HEK293 (cell line): ENCODE measurements around the gene SHTN1.

Experiments used
- CTCF ChIA-PET: fragments of 350-600 bp; formaldehyde crosslinking; extraction: SDS; loops from one replicate; lab custom pipeline; 2021; ENCODE audit warnings: antibody characterized with exemption; lab: Yijun Ruan, JAX
- POLR2A ChIA-PET: fragments of 300-600 bp; formaldehyde crosslinking; extraction: SDS; loops from one replicate; lab custom pipeline; 2020; ENCODE audit warnings: antibody characterized with exemption, inconsistent platforms; lab: Yijun Ruan, JAX
- H3K27ac ChIP-seq: fragments of 200-500 bp; sonication (Bioruptor generic); 2 replicates; pipeline ENCODE4 v1.5.1; 2014; ENCODE audit warnings: low read depth, low read length, control low read depth, inconsistent platforms; ENCODE audit errors: extremely low read depth
- H3K36me3 ChIP-seq, 2 experiments: fragments of 200-500 bp in 1 of 2; sonication (Bioruptor generic) in 1 of 2; 1 replicate in 1 of 2; 2 replicates in 1 of 2; pipeline ENCODE4 v1.5.1; 2014 to 2017; ENCODE audit warnings: inconsistent platforms in 2 of 2, low read length in 2 of 2; ENCODE audit not compliant: control insufficient read depth in 2 of 2, insufficient read depth in 1 of 2
- H3K4me1 ChIP-seq: fragments of 200-500 bp; sonication (Bioruptor generic); 2 replicates; pipeline ENCODE4 v1.5.1; 2014; ENCODE audit warnings: mild to moderate bottlenecking, low read length, inconsistent platforms; ENCODE audit not compliant: control insufficient read depth, insufficient read depth
- H3K4me3 ChIP-seq: 2 replicates; pipeline ENCODE4 v1.5.1; 2011; ENCODE audit warnings: low read depth, mild to moderate bottlenecking, control low read depth, low read length, moderate library complexity
- H3K9me3 ChIP-seq: fragments of 200-500 bp; sonication (Bioruptor generic); 2 replicates; pipeline ENCODE4 v1.5.1; 2014; ENCODE audit warnings: low read depth, low read length, inconsistent platforms; ENCODE audit not compliant: control insufficient read depth, insufficient read depth
- ATF2 ChIP-seq: fragments of 450-650 bp; formaldehyde crosslinking; IDR thresholded peaks from 2 replicates; pipeline ENCODE4 v1.5.1; 2016; ENCODE audit warnings: missing biosample characterization, missing genetic modification characterization, low read depth
- FEZF1 ChIP-seq: fragments of 450-650 bp; formaldehyde crosslinking; IDR thresholded peaks from 2 replicates; pipeline ENCODE4 v1.5.1; 2016; ENCODE audit warnings: missing biosample characterization, missing genetic modification characterization
- INSM2 ChIP-seq: fragments of 450-650 bp; formaldehyde crosslinking; IDR thresholded peaks from 2 replicates; pipeline ENCODE4 v1.5.1; 2016; ENCODE audit warnings: missing biosample characterization, missing genetic modification characterization
- KLF8 ChIP-seq: fragments of 450-650 bp; formaldehyde crosslinking; IDR thresholded peaks from 2 replicates; pipeline ENCODE4 v1.5.1; 2016; ENCODE audit warnings: missing biosample characterization, missing genetic modification characterization
- REST ChIP-seq: fragments of 450-650 bp; formaldehyde crosslinking; IDR thresholded peaks from 2 replicates; pipeline ENCODE4 v1.5.1; 2016; ENCODE audit warnings: missing biosample characterization, missing genetic modification characterization
- YY2 ChIP-seq: fragments of 450-650 bp; formaldehyde crosslinking; IDR thresholded peaks from 2 replicates; pipeline ENCODE4 v1.5.1; 2016; ENCODE audit warnings: missing biosample characterization, missing genetic modification characterization
- ZBTB17 ChIP-seq: fragments of 450-650 bp; formaldehyde crosslinking; IDR thresholded peaks from 2 replicates; pipeline ENCODE4 v1.5.1; 2016; ENCODE audit warnings: missing biosample characterization, missing genetic modification characterization
- ZEB2 ChIP-seq: fragments of 450-650 bp; formaldehyde crosslinking; IDR thresholded peaks from 2 replicates; pipeline ENCODE4 v1.5.1; 2016; ENCODE audit warnings: missing biosample characterization, missing genetic modification characterization
- ZNF433 ChIP-seq: fragments of 450-650 bp; formaldehyde crosslinking; IDR thresholded peaks from 2 replicates; pipeline ENCODE4 v1.5.1; 2016; ENCODE audit warnings: missing biosample characterization, missing genetic modification characterization, low read depth
- ZNF521 ChIP-seq: fragments of 450-650 bp; formaldehyde crosslinking; IDR thresholded peaks from 2 replicates; pipeline ENCODE4 v1.5.1; 2017; ENCODE audit warnings: missing biosample characterization, mild to moderate bottlenecking, missing genetic modification characterization
- ZNF558 ChIP-seq: fragments of 450-650 bp; formaldehyde crosslinking; IDR thresholded peaks from 2 replicates; pipeline ENCODE4 v1.5.1; 2016; ENCODE audit warnings: missing biosample characterization, missing genetic modification characterization
- ZNF629 ChIP-seq: fragments of 450-650 bp; formaldehyde crosslinking; IDR thresholded peaks from 2 replicates; pipeline ENCODE4 v1.5.1; 2017; ENCODE audit warnings: missing biosample characterization, missing genetic modification characterization
- ZNF645 ChIP-seq: fragments of 450-650 bp; formaldehyde crosslinking; IDR thresholded peaks from 2 replicates; pipeline ENCODE4; 2016; ENCODE audit warnings: missing biosample characterization, missing genetic modification characterization

Gene SHTN1

GRCh38 chr10:116857156-116857555 is 147.8 kb downstream of the SHTN1 start:
- no peak for TF ChIP-seq ZNF629
- no peak for TF ChIP-seq ZNF645
- TF ChIP-seq INSM2: no peak
- TF ChIP-seq ZNF521: no peak
- no peak for TF ChIP-seq KLF8 (tag by site-specific recombination)
- TF ChIP-seq YY2 (tag by site-specific recombination): no peak
- no peak for TF ChIP-seq REST (tag by site-specific recombination)
- Histone ChIP-seq H3K27ac (no peak overlapping the region), H3K9me3 (no peaks in the 10 kb centered on the region), H3K36me3 (no peaks in the 10 kb centered on the region), H3K4me3 (no peak overlapping the region), H3K4me1 (no peaks in the 10 kb centered on the region)
- POLR2A ChIA-PET: no interaction called here
- CTCF ChIA-PET: interaction anchor here (0.7 to 1.8 kb wide), 2 partner anchors 101 to 309 kb away, joined by 3 read pairs; no protein-coding TSS in a partner anchor

- H3K4me1 ChIP-seq: no peaks in the 10 kb centered on the region
- H3K36me3 ChIP-seq: no peaks in the 10 kb centered on the region
- ChIA-PET POLR2A (no interaction called here), CTCF (no interaction called here)
- no peak overlapping the region for H3K27ac ChIP-seq
- TF ChIP-seq ZEB2 (tag by site-specific recombination): no peak
- H3K4me3 ChIP-seq: no peak overlapping the region
- H3K9me3 ChIP-seq: no peaks in the 10 kb centered on the region
Observed at GRCh38 chr10:116853701-116854100, 151.3 kb downstream of the SHTN1 start.

- ChIA-PET CTCF (no interaction called here), POLR2A (no interaction called here)
- Histone ChIP-seq H3K36me3 (no peaks in the 10 kb centered on the region), H3K4me1 (no peaks in the 10 kb centered on the region), H3K9me3 (no peaks in the 10 kb centered on the region), H3K4me3 (no peak overlapping the region), H3K27ac (no peak overlapping the region)
- TF ChIP-seq ATF2 (tag by site-specific recombination) (0 out of 2 replicates have a peak, but pooled peaks have one; percentile 23), ZNF433 (tag by site-specific recombination) (no peak), ZNF558 (no peak), ZBTB17 (tag by site-specific recombination) (no peak), FEZF1 (tag by site-specific recombination) (no peak)
Observed at GRCh38 chr10:116853287-116853686, 151.7 kb downstream of the SHTN1 start.
